NCI-H1048 (cell line): ENCODE measurements around the gene HGFAC.
"Not testable (repeated sequence)": the region's sequence is repeated elsewhere in the genome, so short reads cannot be mapped to it uniquely, and the experiment has no call there.

Experiments used
- DNase-seq: peaks from one replicate; lab custom pipeline; 2025; lab: John Stamatoyannopoulos, UW

Gene HGFAC

GRCh38 chr4:3411190-3411589, 30.6 kb upstream of the HGFAC start:
- not testable (repeated sequence) for DNase-seq

- no peak for DNase-seq
Observed at GRCh38 chr4:3411676-3412075, 30.1 kb upstream of the HGFAC start.

GRCh38 chr4:3412257-3413020, 29.3 kb upstream of the HGFAC start:
- DNase-seq: no peak

GRCh38 chr4:3413217-3413671, 28.5 kb upstream of the HGFAC start:
- DNase-seq: no peak

GRCh38 chr4:3413675-3414420, 27.9 kb upstream of the HGFAC start:
- no peak for DNase-seq

- DNase-seq: no peak
Observed at GRCh38 chr4:3414421-3415279, 27.1 kb upstream of the HGFAC start.

GRCh38 chr4:3415471-3416141, 26.2 kb upstream of the HGFAC start:
- no peak for DNase-seq

GRCh38 chr4:3416270-3416669, 25.5 kb upstream of the HGFAC start:
- DNase-seq: peak; percentile 8

GRCh38 chr4:3416821-3417221, 24.9 kb upstream of the HGFAC start:
- no peak for DNase-seq

- no peak for DNase-seq
Observed at GRCh38 chr4:3417448-3417847, 24.3 kb upstream of the HGFAC start.

- DNase-seq: no peak
Observed at GRCh38 chr4:3418029-3418762, 23.6 kb upstream of the HGFAC start.

- DNase-seq: no peak
Observed at GRCh38 chr4:3419836-3420605, 21.7 kb upstream of the HGFAC start.

GRCh38 chr4:3420606-3420955, 21.2 kb upstream of the HGFAC start:
- DNase-seq: no peak

- no peak for DNase-seq
Observed at GRCh38 chr4:3420956-3421355, 20.8 kb upstream of the HGFAC start.

- no peak for DNase-seq
Observed at GRCh38 chr4:3421470-3421869, 20.3 kb upstream of the HGFAC start.

GRCh38 chr4:3422241-3422801, 19.4 kb upstream of the HGFAC start:
- DNase-seq: no peak

GRCh38 chr4:3422808-3423297, 18.9 kb upstream of the HGFAC start:
- DNase-seq: no peak

- no peak for DNase-seq
Observed at GRCh38 chr4:3423406-3423805, 18.4 kb upstream of the HGFAC start.

GRCh38 chr4:3423952-3424351, 17.8 kb upstream of the HGFAC start:
- no peak for DNase-seq

GRCh38 chr4:3424522-3425095, 17.2 kb upstream of the HGFAC start:
- DNase-seq: no peak
